Panc1 (cell line): ENCODE data around the gene PTRHD1. TPM values are rescaled to one million over a fixed set of nuclear protein-coding genes. Genes with fewer than 3 reads are reported as not detected.

Source experiments
- ATAC-seq: fragments of 200-7000 bp; cut with Tn5 transposase; 2 replicates; pipeline ENCODE4 v1.9.1; 2020; ENCODE audit warnings: mild to moderate bottlenecking, moderate library complexity
- BruUV-seq: library from RNA; stranded (reverse); fragments of 400-500 nt; replicated peaks from 2 replicates; lab custom pipeline; 2021; lab: Mats Ljungman, UMichigan
- CTCF ChIA-PET: fragments of 300-600 bp; sonication (Branson Sonifier 250); formaldehyde crosslinking; loops from one replicate; lab custom pipeline; 2022; ENCODE audit warnings: antibody characterized with exemption; lab: Charles Lee
- POLR2A ChIA-PET: fragments of 300-600 bp; sonication (Branson Sonifier 250); formaldehyde crosslinking; loops from one replicate; lab custom pipeline; 2022; ENCODE audit warnings: antibody characterized with exemption; lab: Charles Lee
- DNase-seq: peaks from one replicate; pipeline ENCODE4 v3.0.0-alpha.2; 2010; ENCODE audit warnings: low read depth, low spot score
- H3K27ac ChIP-seq: 2 replicates; pipeline ENCODE4 v1.5.1; 2011; ENCODE audit warnings: mild to moderate bottlenecking, low read length, inconsistent platforms
- H3K27me3 ChIP-seq: fragments of 200-500 bp; sonication (Bioruptor generic); 2 replicates; pipeline ENCODE4 v1.6.0; 2014; ENCODE audit warnings: low read length, inconsistent platforms; ENCODE audit not compliant: control insufficient read depth, insufficient read depth
- H3K36me3 ChIP-seq: fragments of 200-500 bp; sonication (Bioruptor generic); 2 replicates; pipeline ENCODE4 v1.5.1; 2014; ENCODE audit warnings: inconsistent platforms, mild to moderate bottlenecking, low read length, moderate library complexity; ENCODE audit not compliant: control insufficient read depth, insufficient read depth
- H3K4me1 ChIP-seq: 2 replicates; pipeline ENCODE4 v1.5.1; 2011; ENCODE audit warnings: inconsistent platforms, mild to moderate bottlenecking, low read length, moderate library complexity; ENCODE audit not compliant: control insufficient read depth, insufficient read depth
- H3K4me3 ChIP-seq, 2 experiments: 2 replicates each; pipeline ENCODE4 v1.5.1; 2011 to 2012; ENCODE audit warnings: low read depth in 2 of 2, low read length in 2 of 2, mild to moderate bottlenecking in 2 of 2, inconsistent platforms in 1 of 2, moderate library complexity in 1 of 2
- H3K9me3 ChIP-seq: fragments of 200-500 bp; sonication (Bioruptor generic); 2 replicates; pipeline ENCODE4 v1.5.1; 2014; ENCODE audit warnings: low read depth, mild to moderate bottlenecking, inconsistent platforms, low read length, moderate library complexity; ENCODE audit not compliant: control insufficient read depth, insufficient read depth
- POLR2AphosphoS5 ChIP-seq: IDR thresholded peaks from 2 replicates; pipeline ENCODE4 v1.6.1; 2012; ENCODE audit warnings: mild to moderate bottlenecking, low read depth, low read length, moderate library complexity
- SIN3A ChIP-seq: IDR thresholded peaks from 2 replicates; pipeline ENCODE4 v1.6.1; 2012; ENCODE audit warnings: low read depth, mild to moderate bottlenecking, low read length, moderate library complexity, borderline replicate concordance; ENCODE audit not compliant: insufficient read depth
- TCF7L2 ChIP-seq: IDR thresholded peaks from 2 replicates; pipeline ENCODE4 v1.6.1; 2011; ENCODE audit warnings: mild to moderate bottlenecking, low read depth, low read length, inconsistent platforms
- in situ Hi-C: cut with HindIII; loops from 2 replicates; pipeline ENCODE4 v1.10.0; 2016; ENCODE audit warnings: low sequenced_read_pairs, low pct_unique_long_range_greater_than_20kb
- intact Hi-C: fragments of 100-400 bp; cut with micrococcal nuclease; formaldehyde crosslinking; loops from one replicate; pipeline ENCODE4 v1.10.0; 2022; ENCODE audit not compliant: unreplicated experiment
- total RNA-seq: library from RNA; stranded (reverse); gene quantifications from one replicate; pipeline ENCODE4 v1.2.1, GENCODE V29; 2021; ENCODE audit not compliant: unreplicated experiment
- TF ChIP-seq, protein P1 (sequence below): fragments of 450-650 bp; IDR thresholded peaks from 2 replicates; pipeline ENCODE4 v1.5.1; 2017; ENCODE audit warnings: mild to moderate bottlenecking
- TF ChIP-seq, protein P2 (sequence below), 2 experiments: IDR thresholded peaks; 2 replicates each; pipeline ENCODE4 v1.6.1; 2011 to 2012; ENCODE audit warnings: low read depth in 2 of 2, control low read depth in 1 of 2, low read length in 1 of 2, mild to moderate bottlenecking in 1 of 2, moderate library complexity in 1 of 2; ENCODE audit not compliant: insufficient read depth in 1 of 2

The PTRHD1 gene
- total RNA-seq, 1 experiment from 2014 or later, result 55.1 TPM

DNA sequence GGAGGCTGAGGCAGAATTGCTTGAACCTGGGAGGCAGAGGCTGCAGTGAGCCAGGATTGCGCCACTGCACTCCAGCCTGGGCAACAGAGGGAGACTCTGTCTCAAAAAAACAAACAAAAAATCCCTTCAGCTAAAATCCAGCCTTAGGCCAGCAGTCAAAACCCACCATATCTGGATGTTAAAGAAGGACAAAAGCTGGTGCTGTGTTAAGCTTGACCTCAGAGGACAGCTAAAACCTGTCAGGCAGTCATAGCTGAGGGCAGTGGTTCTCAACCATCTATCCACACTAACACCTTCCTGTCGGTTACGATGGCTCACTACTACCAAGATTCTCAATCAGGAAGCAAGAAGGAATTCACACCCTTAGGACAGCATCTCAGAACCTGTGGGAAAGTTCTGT lies 9.6 kb downstream of the PTRHD1 start:
- BruUV-seq, result no TSS peak
- POLR2A ChIA-PET, result no interaction called here
- in situ Hi-C loops, result no loop called here

DNA sequence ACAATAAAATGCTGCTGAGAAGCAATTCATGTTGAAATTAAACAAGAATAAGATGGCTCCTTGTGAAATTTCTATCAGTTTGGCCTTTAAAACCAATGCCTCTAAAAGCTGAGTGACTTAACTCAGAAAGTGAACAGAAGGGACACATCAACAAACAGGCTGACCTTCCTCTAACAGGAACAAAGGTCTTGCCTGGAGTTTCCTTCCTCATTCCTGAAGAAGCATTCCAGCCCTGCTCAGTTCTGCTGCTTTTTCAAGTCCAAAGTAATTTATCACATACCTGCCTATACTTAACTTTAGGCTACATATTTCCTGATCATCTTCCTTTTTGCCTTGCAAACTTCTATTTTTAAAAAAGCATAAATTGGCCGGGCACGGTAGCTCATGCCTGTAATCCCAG lies 14.1 kb downstream of the PTRHD1 start:
- no peak overlapping the region for H3K27ac ChIP-seq
- in situ Hi-C loops, result no loop called here
- H3K9me3 ChIP-seq, result no peaks in the 10 kb centered on the region
- H3K36me3 ChIP-seq, result no peaks in the 10 kb centered on the region
- TF ChIP-seq POLR2AphosphoS5 (no peak), SIN3A (no peak), TCF7L2 (no peak)
- TF ChIP-seq, protein P1, sequence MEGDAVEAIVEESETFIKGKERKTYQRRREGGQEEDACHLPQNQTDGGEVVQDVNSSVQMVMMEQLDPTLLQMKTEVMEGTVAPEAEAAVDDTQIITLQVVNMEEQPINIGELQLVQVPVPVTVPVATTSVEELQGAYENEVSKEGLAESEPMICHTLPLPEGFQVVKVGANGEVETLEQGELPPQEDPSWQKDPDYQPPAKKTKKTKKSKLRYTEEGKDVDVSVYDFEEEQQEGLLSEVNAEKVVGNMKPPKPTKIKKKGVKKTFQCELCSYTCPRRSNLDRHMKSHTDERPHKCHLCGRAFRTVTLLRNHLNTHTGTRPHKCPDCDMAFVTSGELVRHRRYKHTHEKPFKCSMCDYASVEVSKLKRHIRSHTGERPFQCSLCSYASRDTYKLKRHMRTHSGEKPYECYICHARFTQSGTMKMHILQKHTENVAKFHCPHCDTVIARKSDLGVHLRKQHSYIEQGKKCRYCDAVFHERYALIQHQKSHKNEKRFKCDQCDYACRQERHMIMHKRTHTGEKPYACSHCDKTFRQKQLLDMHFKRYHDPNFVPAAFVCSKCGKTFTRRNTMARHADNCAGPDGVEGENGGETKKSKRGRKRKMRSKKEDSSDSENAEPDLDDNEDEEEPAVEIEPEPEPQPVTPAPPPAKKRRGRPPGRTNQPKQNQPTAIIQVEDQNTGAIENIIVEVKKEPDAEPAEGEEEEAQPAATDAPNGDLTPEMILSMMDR, result no peak
- TF ChIP-seq, protein P2, sequence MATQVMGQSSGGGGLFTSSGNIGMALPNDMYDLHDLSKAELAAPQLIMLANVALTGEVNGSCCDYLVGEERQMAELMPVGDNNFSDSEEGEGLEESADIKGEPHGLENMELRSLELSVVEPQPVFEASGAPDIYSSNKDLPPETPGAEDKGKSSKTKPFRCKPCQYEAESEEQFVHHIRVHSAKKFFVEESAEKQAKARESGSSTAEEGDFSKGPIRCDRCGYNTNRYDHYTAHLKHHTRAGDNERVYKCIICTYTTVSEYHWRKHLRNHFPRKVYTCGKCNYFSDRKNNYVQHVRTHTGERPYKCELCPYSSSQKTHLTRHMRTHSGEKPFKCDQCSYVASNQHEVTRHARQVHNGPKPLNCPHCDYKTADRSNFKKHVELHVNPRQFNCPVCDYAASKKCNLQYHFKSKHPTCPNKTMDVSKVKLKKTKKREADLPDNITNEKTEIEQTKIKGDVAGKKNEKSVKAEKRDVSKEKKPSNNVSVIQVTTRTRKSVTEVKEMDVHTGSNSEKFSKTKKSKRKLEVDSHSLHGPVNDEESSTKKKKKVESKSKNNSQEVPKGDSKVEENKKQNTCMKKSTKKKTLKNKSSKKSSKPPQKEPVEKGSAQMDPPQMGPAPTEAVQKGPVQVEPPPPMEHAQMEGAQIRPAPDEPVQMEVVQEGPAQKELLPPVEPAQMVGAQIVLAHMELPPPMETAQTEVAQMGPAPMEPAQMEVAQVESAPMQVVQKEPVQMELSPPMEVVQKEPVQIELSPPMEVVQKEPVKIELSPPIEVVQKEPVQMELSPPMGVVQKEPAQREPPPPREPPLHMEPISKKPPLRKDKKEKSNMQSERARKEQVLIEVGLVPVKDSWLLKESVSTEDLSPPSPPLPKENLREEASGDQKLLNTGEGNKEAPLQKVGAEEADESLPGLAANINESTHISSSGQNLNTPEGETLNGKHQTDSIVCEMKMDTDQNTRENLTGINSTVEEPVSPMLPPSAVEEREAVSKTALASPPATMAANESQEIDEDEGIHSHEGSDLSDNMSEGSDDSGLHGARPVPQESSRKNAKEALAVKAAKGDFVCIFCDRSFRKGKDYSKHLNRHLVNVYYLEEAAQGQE (IDR thresholded peaks at IDR 0.05; ENCODE audit: insufficient read depth in 1 of 2, low read depth in 2 of 2, low read length in 1 of 2), result no peak
- no peaks in the 10 kb centered on the region for H3K27me3 ChIP-seq
- H3K4me3 ChIP-seq, result no peak overlapping the region
- ATAC-seq (no peak), DNase-seq (no peak)
- ChIA-PET CTCF (interaction anchor here (0.7 kb wide), 1 partner anchor 72 kb away, joined by 3 read pairs; no protein-coding TSS in a partner anchor), POLR2A (no interaction called here)
- BruUV-seq, result no TSS peak
- intact Hi-C loops, result no loop called here
- H3K4me1 ChIP-seq, result no peaks in the 10 kb centered on the region

More for the DNA sequence above, 9.6 kb downstream of the PTRHD1 start:
- no peaks in the 10 kb centered on the region for H3K36me3 ChIP-seq
- TF ChIP-seq SIN3A (no peak), TCF7L2 (no peak), POLR2AphosphoS5 (no peak)
- TF ChIP-seq, protein P2 (IDR thresholded peaks at IDR 0.05; ENCODE audit: insufficient read depth in 1 of 2, low read depth in 2 of 2, low read length in 1 of 2), result no peak
- TF ChIP-seq, protein P1, result no peak
- ATAC-seq (no peak), DNase-seq (no peak)
- CTCF ChIA-PET, result no interaction called here
- no peak overlapping the region for H3K4me3 ChIP-seq
- intact Hi-C loops, result no loop called here
- no peaks in the 10 kb centered on the region for H3K9me3 ChIP-seq
- H3K27ac ChIP-seq, result no peak overlapping the region
- no peaks in the 10 kb centered on the region for H3K27me3 ChIP-seq
- no peaks in the 10 kb centered on the region for H3K4me1 ChIP-seq
